DMS53 treated with DMSO at 0.1 percent for 48 hours (cell line): Measurements from ENCODE around the gene ADD3.
"Not testable (repeated sequence)": the region's sequence is repeated elsewhere in the genome, so short reads cannot be mapped to it uniquely, and the experiment has no call there.

Experiments used
- DNase-seq: peaks from one replicate; lab custom pipeline; 2025; ENCODE audit not compliant: unreplicated experiment; lab: John Stamatoyannopoulos, UW

The ADD3 gene

GRCh38 chr10:109976681-109977080 lies 31.1 kb upstream of the ADD3 start:
- peak; percentile 67 for DNase-seq

- no peak for DNase-seq
These were observed 30.4 kb upstream of the ADD3 start for GRCh38 chr10:109977382-109977806.

GRCh38 chr10:109978481-109978880 lies 29.3 kb upstream of the ADD3 start:
- DNase-seq: peak; percentile 15

GRCh38 chr10:109979215-109979614 lies 28.6 kb upstream of the ADD3 start:
- no peak for DNase-seq

GRCh38 chr10:109981650-109982049 lies 26.1 kb upstream of the ADD3 start:
- DNase-seq: no peak

- DNase-seq: no peak
These were observed 25.7 kb upstream of the ADD3 start for GRCh38 chr10:109982123-109982522.

- DNase-seq: no peak
These were observed 25.0 kb upstream of the ADD3 start for GRCh38 chr10:109982812-109983211.

- DNase-seq: no peak
These were observed 23.8 kb upstream of the ADD3 start for GRCh38 chr10:109984013-109984412.

- DNase-seq: not testable (repeated sequence)
These were observed 22.0 kb upstream of the ADD3 start for GRCh38 chr10:109985768-109986167.

GRCh38 chr10:109987452-109988211 lies 20.2 kb upstream of the ADD3 start:
- DNase-seq: no peak

GRCh38 chr10:109988212-109988596 lies 19.6 kb upstream of the ADD3 start:
- DNase-seq: no peak

- no peak for DNase-seq
These were observed 16.4 kb upstream of the ADD3 start for GRCh38 chr10:109991266-109991855.

GRCh38 chr10:109992485-109992884 lies 15.3 kb upstream of the ADD3 start:
- no peak for DNase-seq

GRCh38 chr10:109993551-109994330 lies 14.0 kb upstream of the ADD3 start:
- no peak for DNase-seq

- no peak for DNase-seq
These were observed 12.8 kb upstream of the ADD3 start for GRCh38 chr10:109994711-109995577.

GRCh38 chr10:109995595-109995994 lies 12.2 kb upstream of the ADD3 start:
- no peak for DNase-seq

- no peak for DNase-seq
These were observed 11.6 kb upstream of the ADD3 start for GRCh38 chr10:109996225-109996624.

- no peak for DNase-seq
These were observed 11.0 kb upstream of the ADD3 start for GRCh38 chr10:109996766-109997171.

- no peak for DNase-seq
These were observed 10.6 kb upstream of the ADD3 start for GRCh38 chr10:109997233-109997632.

GRCh38 chr10:109998513-109998912 lies 9.3 kb upstream of the ADD3 start:
- no peak for DNase-seq
